Upper lobe of right lung (tissue), 1 donor: ENCODE data around the gene VPREB3. TPM values are rescaled to one million over a fixed set of nuclear protein-coding genes. Genes with fewer than 3 reads are reported as not detected.

Experiments
- ATAC-seq: fragments of 200-7000 bp; cut with Tn5 transposase; one replicate; pipeline ENCODE4 v1.9.1; 2020; ENCODE audit warnings: mild to moderate bottlenecking, moderate library complexity
- DNase-seq: peaks from one replicate; pipeline ENCODE4 v3.0.0-alpha.2; 2020
- H3K27ac ChIP-seq: fragments of 200-600 bp; one replicate; pipeline ENCODE4 v1.8.0; 2022
- H3K27me3 ChIP-seq: fragments of 200-600 bp; one replicate; pipeline ENCODE4 v1.8.0; 2022; ENCODE audit warnings: mild to moderate bottlenecking
- H3K36me3 ChIP-seq: fragments of 200-600 bp; one replicate; pipeline ENCODE4 v1.8.0; 2022
- H3K4me1 ChIP-seq: fragments of 200-600 bp; one replicate; pipeline ENCODE4 v1.8.0; 2022
- H3K4me3 ChIP-seq: fragments of 200-600 bp; one replicate; pipeline ENCODE4 v1.8.0; 2022; ENCODE audit warnings: mild to moderate bottlenecking
- H3K9me3 ChIP-seq: fragments of 200-600 bp; one replicate; pipeline ENCODE4 v1.8.0; 2022
- CTCF ChIP-seq: fragments of 200-600 bp; IDR thresholded peaks from one replicate; pipeline ENCODE4 v1.8.0; 2022; ENCODE audit warnings: antibody characterized with exemption
- intact Hi-C: fragments of 100-400 bp; cut with DNase I; formaldehyde crosslinking; loops from one replicate; pipeline ENCODE4 v1.11.0; 2022
- total RNA-seq: library from RNA; stranded (reverse); fragmentation: NEBNext Ultra II Directional; extraction: Animal tissue kit (Norgen Biotek cat#: 25700); gene quantifications from one replicate; pipeline ENCODE4 v1.2.1, GENCODE V29; 2021
- donor health status: DM: no; HTN: yes; CAD: no; lungs with severe emphysema.

The VPREB3 gene
- total RNA-seq, 1 donor from 2014 or later: not detected

GRCh38 chr22:23772649-23773473, 18.6 kb upstream of the VPREB3 start, which contains the start of gene MMP11:
Gene MMP11 (plus strand): TSS chr22:23772849. CDS start chr22:23772871, 22 bp downstream.
- Histone ChIP-seq H3K27ac (no peak within 1 kb of the TSS), H3K36me3 (no peaks in the 10 kb centered on the region), H3K4me1 (peaks cover 20% of the 10 kb centered on the region), H3K27me3 (no peaks in the 10 kb centered on the region), H3K9me3 (no peaks in the 10 kb centered on the region), H3K4me3 (peak within 1 kb of the TSS; percentile 50)
- TF ChIP-seq CTCF: no peak
- peak; percentile 81 for DNase-seq
- intact Hi-C loops: loop anchor here (10.0 kb wide), 1 partner anchor 72 kb away; no protein-coding TSS in a partner anchor
- peak; percentile 52 for ATAC-seq

GRCh38 chr22:23772315-23772648, 18.1 kb upstream of the VPREB3 start:
- H3K27me3 ChIP-seq: no peaks in the 10 kb centered on the region
- DNase-seq (no peak), ATAC-seq (no peak)
- H3K4me3 ChIP-seq: peak overlapping the region; percentile 50
- H3K9me3 ChIP-seq: no peaks in the 10 kb centered on the region
- intact Hi-C loops: loop anchor here (10.0 kb wide), 1 partner anchor 73 kb away; no protein-coding TSS in a partner anchor
- H3K27ac ChIP-seq: no peak overlapping the region
- TF ChIP-seq CTCF: no peak
- H3K4me1 ChIP-seq: peaks cover 20% of the 10 kb centered on the region
- H3K36me3 ChIP-seq: no peaks in the 10 kb centered on the region

GRCh38 chr22:23769321-23769965, 15.2 kb upstream of the VPREB3 start:
- Histone ChIP-seq H3K36me3 (no peaks in the 10 kb centered on the region), H3K4me1 (peaks cover 25% of the 10 kb centered on the region), H3K27me3 (no peaks in the 10 kb centered on the region), H3K9me3 (no peaks in the 10 kb centered on the region), H3K4me3 (no peak overlapping the region), H3K27ac (no peak overlapping the region)
- ATAC-seq: no peak
- no peak for DNase-seq
- no peak for TF ChIP-seq CTCF
- intact Hi-C loops: no loop called here

- Histone ChIP-seq H3K4me3 (peak within 1 kb of the TSS; percentile 81), H3K36me3 (no peaks in the 10 kb centered on the region), H3K27ac (peak within 1 kb of the TSS; percentile 83), H3K4me1 (peaks cover 28% of the 10 kb centered on the region), H3K27me3 (no peaks in the 10 kb centered on the region), H3K9me3 (no peaks in the 10 kb centered on the region)
- DNase-seq (peak; percentile 92), ATAC-seq (peak; percentile 84)
- intact Hi-C loops: no loop called here
- TF ChIP-seq CTCF: peak; percentile 75
Observed at GRCh38 chr22:23767673-23768548, 13.7 kb upstream of the VPREB3 start, which contains the start of gene CHCHD10. Gene CHCHD10 (minus strand): TSS chr22:23767972. CDS start chr22:23767874, 98 bp downstream.

- no peak for TF ChIP-seq CTCF
- H3K27ac ChIP-seq: peak overlapping the region; percentile 83
- H3K36me3 ChIP-seq: no peaks in the 10 kb centered on the region
- H3K27me3 ChIP-seq: no peaks in the 10 kb centered on the region
- ATAC-seq (peak; percentile 1), DNase-seq (no peak)
- H3K4me1 ChIP-seq: peaks cover 26% of the 10 kb centered on the region
- intact Hi-C loops: no loop called here
- H3K4me3 ChIP-seq: peak overlapping the region; percentile 81
- H3K9me3 ChIP-seq: no peaks in the 10 kb centered on the region
Observed at GRCh38 chr22:23767303-23767672, 13.1 kb upstream of the VPREB3 start.
